Urinary bladder (tissue), 4 donors: Measurements from ENCODE around the gene TTK. TPM values are rescaled to one million over a fixed set of nuclear protein-coding genes. Genes with fewer than 3 reads are reported as not detected.
A peak's percentile ranks its signal among the peaks of the same experiment; 100 is the strongest.
"Not testable (repeated sequence)": the region's sequence is repeated elsewhere in the genome, so short reads cannot be mapped to it uniquely, and the experiment has no call there.

Experiments used
- DNase-seq: peaks from one replicate; pipeline ENCODE4 v3.0.0-alpha.2; 2015; ENCODE audit errors: extremely low spot score
- H3K27ac ChIP-seq: one replicate; pipeline ENCODE4 v1.5.1; 2013; ENCODE audit warnings: low read depth, mild to moderate bottlenecking, moderate library complexity
- H3K36me3 ChIP-seq: one replicate; pipeline ENCODE4 v1.6.1; 2013; ENCODE audit warnings: mild to moderate bottlenecking, moderate library complexity; ENCODE audit not compliant: insufficient read depth
- H3K4me1 ChIP-seq: one replicate; pipeline ENCODE4 v1.6.1; 2013; ENCODE audit warnings: mild to moderate bottlenecking, moderate library complexity; ENCODE audit not compliant: insufficient read depth
- H3K4me3 ChIP-seq: one replicate; pipeline ENCODE4 v1.5.1; 2013; ENCODE audit warnings: low read depth, low read length
- WGBS: extraction: QIAGEN DNeasy Blood & Tissue Kit; methylation state at CpG from one replicate; pipeline ENCODE4 v1.1.7; 2013; 5-methylcytosine and 5-hydroxymethylcytosine counted together
- polyA plus RNA-seq: library from polyadenylated mRNA; stranded (reverse); fragments of 200-250 nt; gene quantifications from one replicate; pipeline ENCODE4 v1.2.3, GENCODE V29; 2013
- total RNA-seq: library from RNA; depleted of rRNA; stranded (reverse); fragments of >200 nt; gene quantifications from one replicate; pipeline ENCODE4 v1.2.3, GENCODE V29; 2014
- donor health status: healthy with polysubstance abuse.
- donor health status: healthy.

Gene TTK
- total and polyA plus RNA-seq, 2 donors = 0.23 to 21.9 TPM

- Histone ChIP-seq H3K36me3 (no peaks in the 10 kb centered on the region), H3K4me1 (no peaks in the 10 kb centered on the region), H3K27ac (peak overlapping the region; percentile 66), H3K4me3 (peak overlapping the region; percentile 52)
- WGBS = 1% methylated on average over 13 of the region's 13 CpGs
- peak; percentile 31 for DNase-seq
These were observed 650 bp upstream of the TTK start for GRCh38 chr6:80003826-80004172.

GRCh38 chr6:80005406-80005805 lies 957 bp downstream of the TTK start:
- WGBS = 36% methylated on average over 6 of the region's 6 CpGs
- no peaks in the 10 kb centered on the region for H3K36me3 ChIP-seq
- H3K4me1 ChIP-seq = no peaks in the 10 kb centered on the region

DNA sequence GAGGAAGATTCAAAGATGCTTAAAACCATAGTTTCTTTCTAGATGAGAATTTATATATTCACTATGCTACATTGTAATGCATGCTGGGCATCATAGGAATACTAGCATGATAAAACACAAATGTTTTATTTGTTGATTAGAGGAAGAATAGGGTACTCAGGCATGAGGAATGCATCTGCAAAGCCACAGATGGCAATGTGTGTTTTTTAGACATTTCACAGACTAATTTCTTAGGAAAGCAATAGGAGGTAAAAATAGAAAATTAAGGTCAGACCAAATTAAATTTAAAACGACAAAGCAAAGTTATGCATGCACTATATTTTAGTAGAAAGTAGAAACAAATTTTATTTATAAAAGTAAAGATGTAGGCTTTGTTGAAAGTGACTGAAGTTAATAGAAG lies 2.1 kb downstream of the TTK start:
- 90% methylated on average over 1 of the region's 1 CpG for WGBS
- H3K36me3 ChIP-seq = no peaks in the 10 kb centered on the region
- DNase-seq = no peak
- H3K4me1 ChIP-seq = no peaks in the 10 kb centered on the region
- H3K4me3 ChIP-seq = no peak overlapping the region
- H3K27ac ChIP-seq = no peak overlapping the region

More at GRCh38 chr6:80005406-80005805, 957 bp downstream of the TTK start:
- DNase-seq = no peak
- H3K27ac ChIP-seq = no peak overlapping the region
- H3K4me3 ChIP-seq = no peak overlapping the region

- Histone ChIP-seq H3K36me3 (no peaks in the 10 kb centered on the region), H3K4me3 (no peak overlapping the region), H3K4me1 (no peaks in the 10 kb centered on the region), H3K27ac (no peak overlapping the region)
- DNase-seq = no peak
- 54% methylated on average over 1 of the region's 1 CpG for WGBS
These were observed 5.1 kb downstream of the TTK start for GRCh38 chr6:80009531-80009930.

DNA sequence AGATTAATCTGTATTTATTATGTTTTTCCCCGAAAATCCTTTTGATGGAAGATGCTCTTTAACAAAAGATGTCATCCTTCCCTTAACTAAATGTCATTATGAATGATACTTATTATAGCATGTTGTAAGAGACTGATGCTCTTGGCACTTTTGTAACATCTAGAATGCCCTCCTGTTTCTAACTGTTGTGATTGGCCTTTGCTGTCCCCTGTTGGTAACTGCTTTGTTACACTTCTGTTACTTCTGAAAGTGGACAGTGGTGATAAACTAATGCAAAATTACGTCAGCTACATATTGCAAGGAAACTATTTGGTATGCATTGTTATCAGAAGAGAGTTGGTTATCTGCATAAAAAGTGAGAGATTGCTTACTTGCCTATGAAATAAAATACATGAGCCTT lies 5.8 kb downstream of the TTK start:
- no peak for DNase-seq
- no peaks in the 10 kb centered on the region for H3K4me1 ChIP-seq
- no peak overlapping the region for H3K27ac ChIP-seq
- no peaks in the 10 kb centered on the region for H3K36me3 ChIP-seq
- WGBS = 70% methylated on average over 2 of the region's 2 CpGs
- no peak overlapping the region for H3K4me3 ChIP-seq

- Histone ChIP-seq H3K27ac (no peak overlapping the region), H3K4me1 (no peaks in the 10 kb centered on the region), H3K4me3 (no peak overlapping the region), H3K36me3 (no peaks in the 10 kb centered on the region)
- WGBS = 79% methylated on average over 2 of the region's 2 CpGs
- no peak for DNase-seq
These were observed 11.5 kb downstream of the TTK start for GRCh38 chr6:80015839-80016435.

DNA sequence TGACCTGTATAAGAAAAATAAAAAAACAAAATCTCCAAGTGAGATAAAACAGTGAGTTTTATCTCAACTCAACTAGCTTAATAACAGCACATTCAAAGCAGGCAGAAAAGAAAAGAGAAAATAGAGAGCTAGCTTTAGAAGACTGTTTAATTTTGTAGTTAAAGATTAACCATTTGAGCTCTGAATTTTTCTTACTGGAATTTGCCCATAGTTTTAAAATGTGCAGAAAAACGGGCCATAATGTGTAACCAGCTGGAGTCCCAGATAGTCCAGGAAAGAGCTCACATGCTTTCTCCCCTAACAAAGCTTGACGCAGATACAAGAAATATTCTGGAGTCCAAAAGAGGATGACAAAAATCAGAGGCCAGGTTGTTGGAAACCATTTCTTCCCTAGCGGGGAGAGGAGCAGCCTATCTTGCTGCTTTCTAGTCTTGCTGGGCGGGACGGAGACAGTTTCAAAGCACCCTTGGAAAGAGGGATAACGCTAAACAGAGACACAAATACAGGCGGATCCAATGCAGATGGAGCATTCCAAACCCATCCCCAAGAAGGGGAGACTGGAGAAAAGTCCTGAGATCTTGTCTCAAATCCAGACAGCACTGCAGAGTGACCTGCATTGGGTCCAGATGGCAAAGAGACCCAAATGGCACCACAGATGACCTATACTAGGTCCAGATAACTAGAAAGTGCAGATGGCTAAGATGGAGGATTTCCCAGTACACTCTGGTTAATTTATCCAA lies 16.1 kb downstream of the TTK start:
- Histone ChIP-seq H3K27ac (no peak overlapping the region), H3K4me3 (no peak overlapping the region), H3K4me1 (no peaks in the 10 kb centered on the region), H3K36me3 (no peaks in the 10 kb centered on the region)
- DNase-seq = no peak
- WGBS = 90% methylated on average over 7 of the region's 7 CpGs

DNA sequence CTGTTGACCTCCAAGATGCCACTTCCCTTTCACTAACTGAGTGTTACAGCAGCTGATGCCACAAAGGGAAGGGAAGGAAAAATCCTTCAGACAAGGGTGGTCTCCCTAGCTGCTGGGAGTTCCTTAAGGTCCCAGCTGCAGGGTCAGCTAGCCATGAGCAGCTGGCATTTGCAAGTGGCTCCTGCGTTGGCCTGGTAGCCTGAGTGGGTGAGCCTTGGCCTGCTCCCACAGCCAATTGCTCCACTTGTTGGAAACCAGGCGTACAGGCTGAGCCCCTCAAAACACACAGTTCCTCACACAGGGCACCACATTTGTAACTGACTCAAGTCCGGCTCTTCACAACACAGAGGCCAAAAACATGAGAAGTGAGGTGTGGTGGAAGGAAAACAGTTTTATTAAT lies 16.7 kb downstream of the TTK start:
- DNase-seq = no peak
- H3K4me3 ChIP-seq = no peak overlapping the region
- H3K36me3 ChIP-seq = no peaks in the 10 kb centered on the region
- no peaks in the 10 kb centered on the region for H3K4me1 ChIP-seq
- H3K27ac ChIP-seq = no peak overlapping the region
- 98% methylated on average over 3 of the region's 3 CpGs for WGBS

GRCh38 chr6:80021591-80021990 lies 17.1 kb downstream of the TTK start:
- no peak overlapping the region for H3K4me3 ChIP-seq
- no peaks in the 10 kb centered on the region for H3K36me3 ChIP-seq
- WGBS = 92% methylated on average over 3 of the region's 3 CpGs
- no peaks in the 10 kb centered on the region for H3K4me1 ChIP-seq
- H3K27ac ChIP-seq = no peak overlapping the region
- DNase-seq = no peak

DNA sequence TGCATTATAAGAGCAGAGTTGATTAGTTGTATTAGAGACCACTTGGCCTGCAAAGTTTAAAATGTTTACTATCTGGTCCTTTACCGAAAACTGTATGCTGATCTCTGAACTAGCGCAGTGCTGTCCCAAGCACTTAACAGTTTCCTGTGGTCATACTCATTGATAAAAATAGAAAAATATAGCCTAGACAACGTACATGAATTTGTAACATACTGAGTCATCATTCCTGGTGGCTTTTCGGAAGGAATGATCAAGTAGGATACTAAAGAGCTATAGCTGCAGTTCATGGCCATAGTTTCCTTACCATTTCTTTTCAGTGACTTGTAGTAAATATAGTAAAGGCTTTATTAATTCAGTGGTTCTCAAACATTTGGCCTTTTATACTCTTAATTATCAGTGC lies 18.4 kb downstream of the TTK start:
- Histone ChIP-seq H3K4me1 (no peaks in the 10 kb centered on the region), H3K36me3 (no peaks in the 10 kb centered on the region), H3K4me3 (no peak overlapping the region), H3K27ac (no peak overlapping the region)
- no peak for DNase-seq
- WGBS = 84% methylated on average over 4 of the region's 4 CpGs

- Histone ChIP-seq H3K4me1 (no peaks in the 10 kb centered on the region), H3K27ac (no peak overlapping the region), H3K36me3 (no peaks in the 10 kb centered on the region), H3K4me3 (no peak overlapping the region)
- WGBS = 81% methylated on average over 3 of the region's 3 CpGs
- DNase-seq = no peak
These were observed 24.1 kb downstream of the TTK start for GRCh38 chr6:80028589-80028988.

DNA sequence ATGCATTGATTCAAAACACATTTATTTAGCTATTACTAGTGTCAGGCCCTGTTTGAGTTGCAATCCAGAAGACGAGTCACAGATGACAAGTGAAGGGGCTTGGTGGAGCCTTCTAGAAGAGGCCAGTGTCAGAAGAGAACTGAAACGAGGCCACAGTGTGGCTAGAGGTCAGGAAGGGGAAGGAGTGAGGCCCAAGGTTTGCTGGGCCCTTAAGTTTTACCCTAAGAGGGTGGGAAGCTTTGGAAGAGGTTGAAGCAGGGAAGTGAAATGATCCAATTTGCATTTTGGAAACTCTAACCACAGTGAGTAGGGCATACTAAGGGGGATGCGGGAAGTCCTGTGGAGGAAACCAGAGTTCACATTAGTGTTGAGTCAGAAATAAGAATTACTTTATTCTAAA lies 25.0 kb downstream of the TTK start:
- Histone ChIP-seq H3K4me1 (no peaks in the 10 kb centered on the region), H3K27ac (no peak overlapping the region), H3K36me3 (no peaks in the 10 kb centered on the region), H3K4me3 (no peak overlapping the region)
- 88% methylated on average over 3 of the region's 3 CpGs for WGBS
- DNase-seq = no peak

- H3K27ac ChIP-seq, H3K36me3 ChIP-seq, DNase-seq, H3K4me3 ChIP-seq, H3K4me1 ChIP-seq: not testable (repeated sequence)
- 98% methylated on average over 3 of the region's 3 CpGs for WGBS
These were observed 43.8 kb downstream of the TTK start for GRCh38 chr6:80048220-80048619.

DNA sequence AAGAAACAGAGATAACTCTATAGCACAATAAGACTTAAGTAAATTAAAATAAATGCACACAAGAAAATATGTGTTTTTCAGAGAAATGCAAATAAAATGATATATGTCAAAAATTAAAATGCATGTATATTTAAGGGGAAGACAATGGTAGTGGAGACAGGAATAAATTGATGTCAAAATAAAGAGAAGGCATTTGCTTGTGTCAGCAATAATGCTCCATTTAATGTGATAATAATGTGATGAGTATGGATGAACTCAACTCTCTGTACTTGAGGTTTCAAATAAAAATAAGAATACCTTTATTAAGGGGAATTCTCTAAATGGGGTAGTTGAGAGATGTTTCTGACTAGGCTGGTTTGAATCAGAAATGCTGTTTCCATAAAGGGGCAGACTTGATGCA lies 56.3 kb downstream of the TTK start:
- no peak overlapping the region for H3K4me3 ChIP-seq
- no peak overlapping the region for H3K27ac ChIP-seq
- H3K36me3 ChIP-seq = no peaks in the 10 kb centered on the region
- no peak for DNase-seq
- H3K4me1 ChIP-seq = no peaks in the 10 kb centered on the region
